ENCODE measurements around the gene PRM3.

The PRM3 gene

GRCh38 chr16:11272921-11273720 lies at the start of gene PRM3:
Gene PRM3 (minus strand): TSS chr16:11273629. CDS start chr16:11273595, 34 bp downstream.
- no peak for DNase-seq (ENCODE audit: low read depth in 2 of 2)

- DNase-seq (ENCODE audit: low read depth in 2 of 2), result no peak
These were observed 49.4 kb upstream of the PRM3 start for GRCh38 chr16:11322823-11323222.

GRCh38 chr16:11321662-11322061 lies 48.2 kb upstream of the PRM3 start:
- no peak for DNase-seq (ENCODE audit: low read depth in 2 of 2)

GRCh38 chr16:11320170-11320569 lies 46.7 kb upstream of the PRM3 start:
- DNase-seq (ENCODE audit: low read depth in 2 of 2), result no peak

GRCh38 chr16:11319529-11320146 lies 46.2 kb upstream of the PRM3 start:
- no peak for DNase-seq (ENCODE audit: low read depth in 2 of 2)

GRCh38 chr16:11318817-11319216 lies 45.4 kb upstream of the PRM3 start:
- DNase-seq (ENCODE audit: low read depth in 2 of 2), result no peak

GRCh38 chr16:11316331-11317015 lies 43.0 kb upstream of the PRM3 start:
- DNase-seq (ENCODE audit: low read depth in 2 of 2), result no peak

- DNase-seq (ENCODE audit: low read depth in 2 of 2), result no peak
These were observed 42.1 kb upstream of the PRM3 start for GRCh38 chr16:11315510-11315909.

- no peak for DNase-seq (ENCODE audit: low read depth in 2 of 2)
These were observed 41.0 kb upstream of the PRM3 start for GRCh38 chr16:11314309-11314894.

- no peak for DNase-seq (ENCODE audit: low read depth in 2 of 2)
These were observed 40.3 kb upstream of the PRM3 start for GRCh38 chr16:11313493-11314308.

- no peak for DNase-seq (ENCODE audit: low read depth in 2 of 2)
These were observed 39.5 kb upstream of the PRM3 start for GRCh38 chr16:11312718-11313492.

GRCh38 chr16:11310997-11311561 lies 37.6 kb upstream of the PRM3 start:
- no peak for DNase-seq (ENCODE audit: low read depth in 2 of 2)

- no peak for DNase-seq (ENCODE audit: low read depth in 2 of 2)
These were observed 37.2 kb upstream of the PRM3 start for GRCh38 chr16:11310634-11310977.

- DNase-seq (ENCODE audit: low read depth in 2 of 2), result no peak
These were observed 36.6 kb upstream of the PRM3 start for GRCh38 chr16:11309895-11310633.

- no peak for DNase-seq (ENCODE audit: low read depth in 2 of 2)
These were observed 35.3 kb upstream of the PRM3 start for GRCh38 chr16:11308493-11309283.

GRCh38 chr16:11307639-11308492 lies 34.4 kb upstream of the PRM3 start:
- no peak for DNase-seq (ENCODE audit: low read depth in 2 of 2)

GRCh38 chr16:11306997-11307638 lies 33.7 kb upstream of the PRM3 start:
- DNase-seq (ENCODE audit: low read depth in 2 of 2), result no peak

- DNase-seq (ENCODE audit: low read depth in 2 of 2), result no peak
These were observed 33.0 kb upstream of the PRM3 start for GRCh38 chr16:11306381-11306780.

Measured in stimulated activated CD8-positive, alpha-beta memory T cell treated with anti-CD3 and anti-CD28 coated beads, Interleukin-7, amount 100 ng/mL, for 1 hour (primary cell).